Measurements from ENCODE around the gene FAM163A.

DNA sequence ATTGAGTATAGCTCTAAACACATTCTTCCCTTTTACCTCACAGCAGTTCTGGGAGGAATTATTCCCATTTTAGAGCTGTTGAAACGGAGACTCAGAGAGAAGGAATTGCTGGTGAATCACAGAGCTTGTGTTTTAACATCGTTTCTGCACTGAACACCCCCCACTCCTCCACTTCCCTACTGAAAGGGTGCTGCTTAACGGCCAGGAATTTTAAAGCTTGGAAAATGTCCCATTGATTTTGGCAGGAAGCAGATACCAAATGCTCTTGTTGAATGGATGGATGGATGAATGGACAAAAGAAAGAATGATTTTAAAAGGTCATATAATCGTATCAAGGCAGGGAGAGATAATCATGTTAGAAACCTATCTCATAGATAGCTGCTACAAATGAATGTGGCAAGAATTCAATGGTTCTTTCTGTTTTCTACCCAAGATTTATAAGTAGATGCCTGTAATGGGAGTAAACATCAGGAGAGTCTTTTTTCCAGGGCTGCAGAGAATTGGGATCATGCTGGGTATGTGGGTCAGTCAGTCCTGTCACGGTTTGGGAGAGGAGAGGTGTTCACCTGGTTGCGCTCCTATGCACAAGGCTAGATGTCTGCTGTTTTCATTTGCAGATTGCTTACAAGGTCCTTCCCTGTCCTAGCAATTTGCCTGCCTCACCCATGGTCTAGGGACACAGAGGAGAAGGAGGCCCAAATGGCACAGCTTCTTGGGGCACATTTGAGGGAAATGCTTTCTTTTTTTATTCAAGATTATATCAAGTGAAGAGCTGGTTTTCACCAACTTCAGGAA is 19.0 kb downstream of the FAM163A start:
- no peak for TF ChIP-seq POLR2A (IDR thresholded peaks at IDR 0.05)
- TF ChIP-seq, protein P1, sequence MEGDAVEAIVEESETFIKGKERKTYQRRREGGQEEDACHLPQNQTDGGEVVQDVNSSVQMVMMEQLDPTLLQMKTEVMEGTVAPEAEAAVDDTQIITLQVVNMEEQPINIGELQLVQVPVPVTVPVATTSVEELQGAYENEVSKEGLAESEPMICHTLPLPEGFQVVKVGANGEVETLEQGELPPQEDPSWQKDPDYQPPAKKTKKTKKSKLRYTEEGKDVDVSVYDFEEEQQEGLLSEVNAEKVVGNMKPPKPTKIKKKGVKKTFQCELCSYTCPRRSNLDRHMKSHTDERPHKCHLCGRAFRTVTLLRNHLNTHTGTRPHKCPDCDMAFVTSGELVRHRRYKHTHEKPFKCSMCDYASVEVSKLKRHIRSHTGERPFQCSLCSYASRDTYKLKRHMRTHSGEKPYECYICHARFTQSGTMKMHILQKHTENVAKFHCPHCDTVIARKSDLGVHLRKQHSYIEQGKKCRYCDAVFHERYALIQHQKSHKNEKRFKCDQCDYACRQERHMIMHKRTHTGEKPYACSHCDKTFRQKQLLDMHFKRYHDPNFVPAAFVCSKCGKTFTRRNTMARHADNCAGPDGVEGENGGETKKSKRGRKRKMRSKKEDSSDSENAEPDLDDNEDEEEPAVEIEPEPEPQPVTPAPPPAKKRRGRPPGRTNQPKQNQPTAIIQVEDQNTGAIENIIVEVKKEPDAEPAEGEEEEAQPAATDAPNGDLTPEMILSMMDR (IDR thresholded peaks at IDR 0.05) = no peak

Measured in suprapubic skin (tissue), 3 donors.